Fibroblast of upper back skin (primary cell): Measurements from ENCODE around the gene AMPD2.
A peak's percentile ranks its signal among the peaks of the same experiment; 100 is the strongest.

ENCODE experiments used
- DNase-seq: peaks from one replicate; pipeline ENCODE4 v3.0.0-alpha.2; 2013

AMPD2 gene

DNA sequence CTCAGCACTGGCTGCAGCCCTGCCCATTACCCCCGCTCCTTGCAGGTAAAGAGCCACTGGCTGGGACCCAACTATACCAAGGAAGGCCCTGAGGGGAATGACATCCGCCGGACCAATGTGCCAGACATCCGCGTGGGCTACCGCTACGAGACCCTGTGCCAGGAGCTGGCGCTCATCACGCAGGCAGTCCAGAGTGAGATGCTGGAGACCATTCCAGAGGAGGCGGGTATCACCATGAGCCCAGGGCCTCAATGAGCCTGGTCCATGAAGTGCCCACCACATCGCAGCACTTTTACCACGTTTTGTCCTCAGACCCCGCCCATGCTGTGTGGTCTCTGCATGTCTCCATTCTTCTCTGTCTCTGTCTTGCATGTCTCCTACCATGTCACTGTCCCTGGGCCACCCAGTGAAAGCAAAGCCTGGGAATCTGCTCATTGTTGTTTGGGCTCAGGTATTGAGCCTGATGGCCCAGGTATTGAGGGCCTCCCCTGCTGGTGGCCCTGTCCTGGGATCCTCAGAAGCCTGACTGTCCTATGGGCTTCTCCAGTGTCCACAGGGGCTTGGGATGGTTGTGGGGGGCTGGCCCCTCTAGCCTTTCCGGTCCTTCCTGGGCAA is 11.4 kb downstream of the AMPD2 start:
- no peak for DNase-seq

DNA sequence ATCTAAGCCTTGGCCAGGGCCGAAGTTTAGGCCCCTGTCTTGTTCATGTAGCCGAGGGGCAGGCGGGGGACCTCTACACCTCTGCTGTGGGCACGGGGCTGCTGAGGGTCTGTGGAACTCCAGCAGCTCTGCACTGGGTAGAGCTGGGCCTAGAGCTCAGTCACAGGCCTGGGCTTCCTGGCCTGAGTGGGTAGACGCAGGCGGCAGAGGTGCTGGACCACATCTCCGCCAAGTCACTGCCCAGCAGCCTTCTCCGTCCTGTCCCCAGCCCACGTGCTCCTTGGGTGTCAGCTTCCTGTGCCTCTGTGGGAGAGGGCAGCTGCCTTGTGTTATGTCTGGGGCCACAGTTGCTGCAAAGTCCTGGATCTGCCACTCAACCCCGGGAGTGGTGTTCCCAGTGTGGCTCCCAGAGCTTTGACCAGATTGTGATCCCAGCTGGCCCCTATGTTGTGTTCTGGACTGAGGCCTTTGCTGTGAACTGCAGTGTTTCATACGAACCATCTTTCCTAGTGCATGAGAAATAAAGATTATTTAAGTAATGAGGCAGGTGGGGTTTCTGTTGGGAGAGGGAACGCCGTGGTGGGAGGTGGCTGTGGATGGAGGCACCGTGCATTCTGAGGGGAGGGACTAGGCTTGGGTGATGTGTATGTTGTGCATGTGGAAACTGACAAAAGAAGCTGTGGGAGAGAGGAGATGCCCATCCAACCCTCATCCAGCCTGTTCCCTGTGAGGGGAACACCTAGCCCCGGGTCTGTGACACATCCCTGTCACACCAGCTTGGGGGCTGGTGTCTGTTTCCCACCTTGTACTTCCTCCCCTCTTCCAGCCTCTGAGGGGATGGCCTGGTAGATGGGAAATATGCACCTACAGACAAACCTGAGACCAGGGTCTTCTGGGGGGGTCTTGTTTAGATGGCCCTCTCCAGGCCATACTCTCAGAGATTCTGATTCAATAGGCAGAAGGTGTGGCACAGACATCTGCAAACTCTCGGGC is 12.2 kb downstream of the AMPD2 start:
- DNase-seq = no peak

DNA sequence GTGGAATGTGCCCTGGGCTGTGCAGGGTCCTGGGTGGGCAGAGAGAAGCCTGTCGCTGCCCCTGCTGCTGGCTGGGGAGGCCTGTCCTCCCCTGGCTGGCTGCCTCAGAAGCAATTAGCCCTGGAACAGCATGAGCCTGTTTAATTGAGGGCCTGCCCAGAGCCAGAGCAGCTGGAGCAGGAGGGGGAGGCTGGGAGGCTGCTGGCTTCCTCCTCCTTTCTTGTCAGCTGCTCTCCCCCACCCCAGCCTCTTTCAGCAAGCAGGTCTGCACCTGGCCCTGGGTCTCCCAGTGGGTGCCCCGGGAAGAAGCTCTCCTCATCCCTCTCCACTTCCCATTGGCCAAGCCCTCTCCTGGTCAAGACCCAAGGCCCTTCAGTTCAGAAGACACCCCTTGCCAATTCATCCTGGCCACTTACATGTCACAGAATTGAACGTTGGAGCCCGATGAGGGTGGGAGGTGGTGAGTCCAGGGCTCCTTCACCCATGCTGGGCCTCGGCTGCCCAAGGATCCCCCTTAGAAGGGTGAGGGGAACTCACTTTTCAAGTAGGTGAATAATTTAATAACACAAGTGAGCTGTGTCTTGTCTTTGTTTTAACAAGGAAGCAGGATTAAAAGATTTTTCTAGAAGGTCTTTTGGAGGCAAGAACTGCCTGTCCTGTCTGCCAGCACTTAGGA is 13.2 kb downstream of the AMPD2 start:
- no peak for DNase-seq

DNA sequence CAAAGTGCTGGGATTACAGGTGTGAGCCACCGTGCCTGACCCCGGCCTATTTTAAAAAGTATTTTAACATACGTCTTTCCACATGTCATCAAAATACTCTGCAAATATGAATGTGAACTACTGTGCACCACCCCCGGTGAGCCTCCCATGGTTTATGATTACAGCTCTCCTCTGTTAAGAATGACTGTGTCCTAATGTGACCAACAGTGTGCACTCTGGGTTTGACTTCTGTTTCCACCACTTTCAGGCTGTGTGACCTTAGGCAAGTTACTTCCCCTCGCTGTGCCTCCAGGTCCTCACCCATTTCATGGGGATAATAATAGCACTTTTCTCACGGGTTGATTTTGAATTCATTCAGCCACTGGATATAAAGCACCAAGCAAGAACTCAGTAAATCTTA is 14.7 kb downstream of the AMPD2 start:
- no peak for DNase-seq

DNA sequence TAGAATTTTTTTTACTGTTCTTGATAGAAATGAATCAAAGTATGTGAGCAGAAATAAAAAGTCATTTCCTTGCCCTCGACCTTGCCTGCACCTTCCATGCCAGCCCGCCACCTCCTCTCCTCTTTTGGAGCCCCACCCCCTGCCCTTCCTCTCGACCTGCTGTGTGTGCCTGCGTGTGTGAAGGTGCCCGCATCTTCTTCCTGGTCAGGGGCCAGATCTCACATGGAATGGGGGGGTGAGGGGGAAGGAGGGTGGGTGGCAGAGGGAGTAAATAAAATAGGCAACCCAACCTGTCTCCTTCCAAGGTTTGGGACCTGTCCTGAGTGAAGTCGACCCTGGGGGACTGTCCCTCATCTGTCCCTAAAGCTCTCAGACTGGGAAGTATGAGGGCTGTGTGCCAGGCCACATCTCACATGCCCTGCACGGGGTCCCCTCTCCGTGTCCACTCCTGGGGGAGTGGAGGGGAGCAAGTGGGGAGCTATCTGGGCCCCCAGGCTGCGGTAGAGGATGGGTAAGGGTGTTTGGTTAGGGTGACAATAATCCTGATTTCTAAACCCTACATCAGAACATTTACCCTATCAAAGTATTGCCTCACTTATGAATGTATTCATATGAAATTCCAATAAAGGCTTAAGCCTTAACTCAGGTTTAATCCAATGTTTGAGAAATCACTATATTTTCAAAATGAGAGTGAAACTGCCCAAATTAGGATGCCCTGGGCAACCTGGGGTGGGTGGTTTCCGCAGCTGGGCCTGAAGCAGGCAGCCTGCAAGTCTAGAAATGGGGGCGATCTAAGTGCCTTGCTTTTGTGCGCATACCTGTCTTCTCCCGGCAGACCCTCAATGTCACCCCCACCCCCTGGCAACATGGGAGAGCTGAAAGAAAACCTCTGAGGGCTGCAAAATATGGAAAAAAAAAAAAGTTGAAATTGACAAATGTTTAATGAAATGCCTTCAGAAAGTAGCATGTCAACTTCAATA is 15.4 kb downstream of the AMPD2 start:
- DNase-seq = no peak

DNA sequence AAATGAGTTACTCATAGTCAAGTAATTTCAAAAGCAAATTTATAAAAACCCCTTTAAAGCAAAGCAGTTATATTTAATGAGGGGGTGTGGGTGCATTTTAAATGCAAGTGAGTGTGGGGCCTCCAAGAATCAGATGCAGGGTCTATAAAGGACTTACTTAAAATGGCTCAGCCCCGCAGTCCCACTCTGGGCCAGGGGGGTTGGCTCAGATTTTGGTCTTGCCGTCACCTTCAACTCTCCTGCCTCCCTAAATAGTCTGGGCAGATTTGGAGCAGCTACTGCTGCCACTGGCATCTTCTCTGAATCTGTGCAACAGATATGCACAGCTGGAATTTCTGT is 16.2 kb downstream of the AMPD2 start:
- no peak for DNase-seq

DNA sequence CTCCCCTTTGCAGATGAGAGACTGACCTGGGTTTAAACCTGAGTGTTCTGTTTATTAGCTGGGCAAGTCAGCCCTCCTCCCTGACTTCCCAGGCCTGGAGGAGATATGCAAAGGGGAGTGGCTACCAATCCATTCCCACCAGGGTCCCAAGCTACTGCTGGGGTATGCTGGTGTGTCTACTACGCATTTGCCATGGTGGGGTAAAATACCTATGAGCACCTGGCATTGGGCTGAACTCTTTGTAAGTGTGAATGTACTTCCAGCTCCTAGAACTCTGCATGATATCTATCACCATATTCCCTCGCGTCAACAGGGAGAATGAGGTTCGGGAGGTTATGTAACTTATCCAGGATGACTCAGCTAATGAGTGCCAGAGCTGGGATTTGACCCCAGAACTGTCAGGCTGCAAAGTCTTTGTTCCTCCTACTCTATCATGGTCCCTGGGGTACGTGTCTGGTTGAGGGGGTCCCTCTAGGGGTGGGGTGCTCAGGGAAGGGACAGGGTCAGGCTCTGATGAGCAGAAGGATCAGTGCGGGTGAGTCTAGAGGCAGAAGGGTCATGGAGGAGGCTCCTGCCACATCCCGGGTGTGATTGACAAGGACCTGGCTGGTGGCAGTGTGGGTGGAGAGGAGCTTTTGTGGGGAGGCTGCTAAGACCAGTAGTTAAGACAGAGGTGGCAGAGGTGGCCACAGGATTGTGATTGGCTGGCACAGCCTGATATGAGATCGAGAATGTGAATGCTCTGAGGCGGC is 16.7 kb downstream of the AMPD2 start:
- peak; percentile 67 for DNase-seq

DNA sequence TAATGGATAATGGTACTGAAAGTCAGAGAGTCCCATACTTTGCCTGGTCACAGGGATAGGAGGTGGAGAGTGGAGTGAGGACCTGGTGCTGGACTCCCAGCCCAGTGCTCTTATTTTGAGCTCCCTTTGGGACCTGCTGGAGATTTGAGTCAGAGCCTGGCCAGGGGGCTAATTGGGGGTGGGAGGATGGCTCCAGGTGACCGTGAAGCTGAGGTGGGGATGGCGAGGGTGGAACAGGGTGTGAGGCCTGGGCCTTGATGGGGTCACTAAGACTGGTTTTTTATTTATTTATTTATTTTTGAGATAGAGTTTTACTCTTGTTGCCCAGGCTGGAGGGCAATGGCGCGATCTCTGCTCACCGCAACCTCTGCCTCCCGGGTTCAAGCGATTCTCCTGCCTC is 17.8 kb downstream of the AMPD2 start:
- no peak for DNase-seq

DNA sequence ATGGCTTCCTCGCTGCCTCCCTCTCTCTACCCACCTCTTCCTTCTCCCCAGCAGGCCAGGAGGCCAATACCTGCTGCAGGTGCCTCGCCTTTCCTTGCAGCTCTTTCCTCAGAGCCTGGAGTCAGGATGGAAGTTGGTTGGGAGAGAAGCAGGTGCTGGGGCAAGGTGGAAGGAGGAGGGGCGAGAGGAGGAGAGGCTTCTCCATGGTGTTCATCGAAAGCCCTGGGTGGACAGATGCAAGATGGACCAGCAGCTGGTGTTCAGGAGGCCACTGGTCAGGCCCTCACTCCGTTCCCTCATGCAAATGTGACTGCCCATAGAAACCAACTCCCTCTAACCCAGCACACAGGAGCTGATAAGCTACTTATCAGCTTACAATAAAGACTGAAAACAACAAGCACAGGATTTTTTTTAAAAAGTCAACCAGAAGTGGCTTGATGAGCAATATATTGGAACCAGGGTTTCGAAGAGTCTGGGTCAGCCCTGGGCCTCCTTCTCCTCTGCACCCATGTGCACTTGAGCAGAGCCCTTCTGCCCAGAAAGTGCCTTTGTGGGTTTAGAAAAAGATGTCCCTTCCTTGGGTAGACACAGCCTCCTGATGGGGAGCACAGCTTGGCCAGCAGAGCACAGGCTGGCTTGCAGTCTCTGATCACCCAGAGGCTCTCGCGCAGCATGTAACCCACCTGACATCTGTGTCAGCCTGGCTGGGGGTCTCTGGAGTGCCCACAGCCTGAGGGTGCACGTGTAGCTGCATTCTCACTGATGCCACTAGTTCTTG is 19.6 kb downstream of the AMPD2 start:
- DNase-seq = no peak

DNA sequence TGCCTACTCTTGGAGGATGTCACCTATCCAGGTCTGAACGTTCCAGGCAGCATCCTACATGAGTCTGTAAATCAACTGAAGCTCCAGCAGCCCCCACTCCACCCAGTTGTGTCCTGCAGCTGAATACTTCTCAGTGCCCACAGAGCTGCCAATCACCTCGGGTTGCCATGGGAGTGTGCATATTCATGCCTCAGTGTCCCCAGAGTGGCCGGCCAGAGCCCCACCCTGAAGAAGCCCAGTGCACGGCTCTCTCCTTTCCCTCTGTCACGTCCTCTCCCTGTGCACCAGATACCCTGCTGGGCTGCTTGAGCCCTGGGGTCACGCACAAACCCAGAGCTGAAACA is 20.2 kb downstream of the AMPD2 start:
- DNase-seq = no peak

DNA sequence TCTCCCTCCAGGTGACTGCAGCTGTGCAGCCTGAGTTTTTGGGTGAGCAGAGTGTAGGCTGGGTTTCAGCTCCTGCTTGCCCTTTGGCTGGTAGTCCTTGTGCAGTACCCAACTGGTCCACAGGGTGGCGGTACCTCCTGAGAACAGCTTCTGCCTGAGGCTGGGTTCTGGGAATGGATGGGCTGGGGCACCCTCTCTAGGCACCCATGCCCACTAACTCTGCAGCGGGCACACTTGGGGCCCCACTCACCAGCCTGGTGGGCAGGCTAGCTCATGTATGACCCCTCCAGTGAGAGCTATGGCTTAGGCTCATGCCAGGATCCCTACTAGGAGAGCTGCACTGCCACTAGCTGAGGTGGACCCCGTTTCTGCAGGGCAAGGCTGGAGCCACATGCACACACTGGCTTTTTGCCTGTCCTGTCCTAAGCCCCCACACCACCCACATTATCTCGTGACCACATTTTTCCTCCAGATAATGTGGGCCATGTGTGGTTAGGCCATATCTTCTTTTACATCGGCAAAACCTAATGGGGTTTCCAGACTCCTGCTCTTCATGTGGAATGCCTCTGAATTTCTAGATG is 20.7 kb downstream of the AMPD2 start:
- DNase-seq = peak; percentile 60

DNA sequence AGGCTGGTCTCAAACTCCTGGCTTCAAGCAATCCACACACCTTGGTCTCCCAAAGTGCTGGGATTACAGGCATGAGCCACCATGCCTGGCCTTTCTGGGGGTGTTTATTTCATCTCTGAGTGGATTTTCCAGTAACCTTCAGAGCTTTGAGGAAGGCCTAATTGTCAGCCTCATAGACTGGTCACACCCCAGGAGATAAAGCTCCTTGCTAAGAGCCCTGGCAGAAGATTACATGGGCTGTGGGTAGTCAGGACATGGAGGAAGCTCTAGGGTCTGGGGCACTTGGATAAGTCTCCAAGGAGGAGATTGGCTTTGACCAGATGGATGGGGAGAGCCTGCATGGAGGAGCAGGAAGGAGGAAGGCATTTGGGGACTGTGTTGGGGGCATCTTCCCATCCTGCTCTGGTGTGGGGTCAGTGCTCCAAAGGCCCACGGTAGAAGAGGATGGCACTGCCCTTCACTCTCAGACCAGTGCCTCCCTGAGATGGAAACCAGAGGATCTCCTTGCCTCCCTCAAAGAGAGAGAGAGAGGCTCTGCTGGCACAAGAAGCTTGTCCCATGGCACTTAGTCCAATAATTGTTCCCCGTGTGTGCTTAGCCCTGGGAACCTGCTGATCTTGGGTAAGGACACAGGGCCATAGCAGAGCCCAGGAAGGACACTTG is 21.6 kb downstream of the AMPD2 start:
- DNase-seq = no peak

DNA sequence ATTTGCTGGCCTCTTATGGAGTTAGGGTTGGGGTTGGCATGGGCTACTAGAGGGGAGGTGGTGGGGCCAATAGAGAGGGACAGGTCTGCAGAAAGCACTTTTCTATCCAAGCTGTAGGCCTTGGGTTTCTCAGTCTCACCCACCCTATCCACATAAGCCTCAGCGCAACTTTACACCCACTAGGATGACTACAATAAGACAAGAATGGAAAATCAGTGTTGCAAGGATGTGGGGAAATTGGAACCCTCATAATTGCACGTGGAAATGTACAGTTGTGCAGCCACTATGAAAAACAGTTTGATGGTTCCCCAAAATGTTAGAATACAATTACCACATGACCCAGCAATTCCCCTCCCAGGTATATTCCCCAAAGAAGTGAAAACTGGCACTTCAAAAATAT is 22.2 kb downstream of the AMPD2 start:
- no peak for DNase-seq

DNA sequence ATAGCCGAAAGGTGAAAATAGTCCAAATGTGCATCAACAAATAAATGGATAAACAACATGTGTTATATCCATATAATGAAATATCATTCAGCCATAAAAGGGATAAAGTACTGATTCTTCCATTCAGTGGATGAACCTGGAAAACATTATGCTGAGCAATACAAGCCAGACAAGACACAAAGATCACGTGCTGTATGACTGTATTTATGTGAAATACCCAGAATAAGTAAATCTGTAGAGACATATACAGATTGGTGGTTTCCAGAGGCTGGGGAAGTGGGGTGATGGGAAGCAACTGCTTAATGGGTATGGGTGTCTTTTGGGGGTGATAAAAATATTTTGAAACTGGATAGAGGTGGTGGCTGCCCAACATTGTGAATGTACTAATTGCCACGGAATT is 23.0 kb downstream of the AMPD2 start:
- DNase-seq = peak; percentile 43

DNA sequence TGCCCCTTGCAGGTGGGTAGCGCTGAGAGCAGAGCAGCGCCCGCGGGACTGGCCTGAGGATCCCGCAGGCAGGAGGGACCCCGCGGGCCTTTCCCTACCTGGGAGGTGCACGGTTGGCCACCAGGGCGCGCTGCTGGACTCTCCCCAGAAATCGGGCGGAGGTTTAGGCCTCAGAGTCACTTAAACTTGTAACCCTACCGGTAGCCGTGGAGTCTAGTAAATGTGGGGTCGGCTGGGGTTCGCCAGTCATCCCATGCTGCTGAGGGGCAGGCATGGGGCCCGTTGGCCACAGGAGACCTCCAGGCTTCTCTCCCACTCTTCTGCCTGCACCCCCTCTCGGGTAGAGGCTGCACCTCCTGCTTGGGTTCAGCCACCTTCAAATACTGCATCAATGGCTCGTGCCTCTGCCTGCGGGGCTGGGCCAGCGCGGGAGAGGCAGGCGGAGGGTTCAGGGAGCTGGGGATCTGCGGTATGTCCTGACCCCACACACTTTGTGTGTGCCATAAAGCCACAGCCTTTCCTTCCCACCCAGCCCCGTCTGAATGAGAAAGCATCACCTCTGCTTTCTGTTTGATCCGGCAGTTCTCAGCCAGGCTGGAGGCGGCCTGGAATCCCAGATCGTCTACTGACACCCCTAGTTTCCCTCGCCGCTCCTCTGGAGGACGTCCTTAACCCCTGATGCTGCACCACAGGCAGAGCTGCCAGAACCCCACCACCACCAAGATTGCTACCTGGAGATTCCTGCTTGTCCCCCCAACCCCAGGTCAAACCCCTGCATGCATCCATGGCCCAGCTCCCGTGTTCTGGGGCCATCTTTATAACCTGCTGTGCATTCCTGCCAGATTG is 24.0 kb downstream of the AMPD2 start:
- peak; percentile 69 for DNase-seq

DNA sequence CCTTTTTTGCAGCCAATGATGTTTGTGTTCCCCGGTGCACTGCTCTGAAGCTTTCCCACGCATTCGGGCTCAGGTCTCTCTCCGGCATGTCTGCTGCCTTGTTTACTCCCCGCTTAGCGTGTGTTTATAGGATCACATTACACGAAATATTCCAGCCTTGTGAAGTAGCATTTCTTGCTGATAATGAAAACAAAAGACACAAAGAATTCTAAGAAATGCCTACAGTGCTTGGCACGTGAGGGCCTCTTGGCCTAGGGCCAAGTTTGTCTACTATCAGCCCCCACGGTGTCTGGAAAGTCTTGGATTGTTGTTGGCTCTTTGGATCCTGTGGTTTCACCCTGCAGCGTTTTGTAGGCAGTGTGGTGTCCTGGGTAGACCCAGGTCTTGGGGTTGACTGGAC is 25.0 kb downstream of the AMPD2 start:
- DNase-seq = no peak

DNA sequence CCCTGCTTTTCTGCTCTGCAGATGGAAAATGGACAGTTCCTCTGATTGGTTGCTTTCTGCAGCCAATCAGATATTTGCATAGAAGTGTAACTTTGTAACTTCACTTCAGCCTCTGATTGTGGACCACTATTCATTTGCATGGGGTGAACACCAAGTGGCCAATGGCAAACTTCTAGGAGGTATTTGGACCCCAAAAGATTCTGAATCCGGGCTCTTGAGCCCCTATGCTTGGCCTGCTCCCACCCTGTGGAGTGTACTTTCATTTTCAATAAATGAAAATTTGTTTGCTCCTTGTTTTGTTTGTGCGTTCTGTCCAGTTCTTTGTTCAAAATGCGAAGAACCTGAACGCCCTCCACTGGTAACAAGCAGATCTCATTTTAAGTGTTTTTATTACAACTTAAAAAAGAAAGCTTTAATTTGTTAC is 29.9 kb downstream of the AMPD2 start:
- DNase-seq = peak; percentile 21

DNA sequence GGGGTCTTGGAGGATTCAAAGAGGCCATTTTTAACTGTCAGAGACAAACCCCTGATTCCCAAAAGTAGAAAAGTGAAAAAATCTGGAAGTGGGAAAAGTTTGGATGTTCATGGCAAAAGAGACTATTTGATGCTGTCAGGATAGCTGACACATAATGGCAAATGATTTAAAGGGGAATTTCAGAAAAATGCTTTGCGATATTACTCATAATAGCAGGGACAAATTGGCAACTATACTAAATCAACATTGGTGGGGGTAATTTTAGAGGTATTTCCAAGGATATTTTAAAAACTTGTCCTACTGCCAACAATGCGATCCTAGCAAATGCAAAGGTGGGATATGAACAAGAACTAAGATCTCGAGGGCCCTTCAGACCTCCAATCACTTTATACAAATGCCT is 31.0 kb downstream of the AMPD2 start:
- peak; percentile 69 for DNase-seq

DNA sequence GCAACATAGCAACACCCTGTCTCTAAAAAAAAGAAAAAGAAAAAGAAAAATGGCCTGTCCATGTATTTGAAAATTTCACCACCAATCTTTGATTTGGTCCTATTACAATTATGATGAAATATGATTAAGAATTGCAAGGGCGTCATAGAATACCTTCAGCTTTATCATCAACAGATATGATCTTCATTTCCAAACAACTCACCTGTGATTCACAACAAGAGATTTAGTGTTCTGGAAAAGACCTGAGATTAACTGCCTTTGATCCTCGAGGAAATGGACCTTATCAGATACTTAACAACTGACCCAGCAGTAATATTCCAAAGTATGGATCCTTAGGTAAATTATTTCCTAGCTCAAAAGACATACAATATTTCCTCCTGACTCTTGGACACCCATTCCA is 32.8 kb downstream of the AMPD2 start:
- DNase-seq = no peak
